Measurements from ENCODE around the gene CEP135.
"Not testable (repeated sequence)": the region's sequence is repeated elsewhere in the genome, so short reads cannot be mapped to it uniquely, and the experiment has no call there.

Gene CEP135, protein sequence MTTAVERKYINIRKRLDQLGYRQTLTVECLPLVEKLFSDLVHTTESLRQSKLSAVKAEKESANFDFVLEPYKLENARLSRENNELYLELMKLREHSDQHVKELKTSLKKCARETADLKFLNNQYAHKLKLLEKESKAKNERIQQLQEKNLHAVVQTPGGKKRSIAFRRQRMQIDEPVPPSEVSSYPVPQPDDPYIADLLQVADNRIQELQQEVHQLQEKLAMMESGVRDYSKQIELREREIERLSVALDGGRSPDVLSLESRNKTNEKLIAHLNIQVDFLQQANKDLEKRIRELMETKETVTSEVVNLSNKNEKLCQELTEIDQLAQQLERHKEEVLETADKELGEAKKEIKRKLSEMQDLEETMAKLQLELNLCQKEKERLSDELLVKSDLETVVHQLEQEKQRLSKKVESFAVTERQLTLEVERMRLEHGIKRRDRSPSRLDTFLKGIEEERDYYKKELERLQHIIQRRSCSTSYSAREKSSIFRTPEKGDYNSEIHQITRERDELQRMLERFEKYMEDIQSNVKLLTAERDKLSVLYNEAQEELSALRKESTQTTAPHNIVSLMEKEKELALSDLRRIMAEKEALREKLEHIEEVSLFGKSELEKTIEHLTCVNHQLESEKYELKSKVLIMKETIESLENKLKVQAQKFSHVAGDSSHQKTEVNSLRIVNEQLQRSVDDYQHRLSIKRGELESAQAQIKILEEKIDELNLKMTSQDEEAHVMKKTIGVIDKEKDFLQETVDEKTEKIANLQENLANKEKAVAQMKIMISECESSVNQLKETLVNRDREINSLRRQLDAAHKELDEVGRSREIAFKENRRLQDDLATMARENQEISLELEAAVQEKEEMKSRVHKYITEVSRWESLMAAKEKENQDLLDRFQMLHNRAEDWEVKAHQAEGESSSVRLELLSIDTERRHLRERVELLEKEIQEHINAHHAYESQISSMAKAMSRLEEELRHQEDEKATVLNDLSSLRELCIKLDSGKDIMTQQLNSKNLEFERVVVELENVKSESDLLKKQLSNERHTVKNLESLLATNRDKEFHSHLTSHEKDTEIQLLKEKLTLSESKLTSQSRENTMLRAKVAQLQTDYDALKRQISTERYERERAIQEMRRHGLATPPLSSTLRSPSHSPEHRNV

DNA sequence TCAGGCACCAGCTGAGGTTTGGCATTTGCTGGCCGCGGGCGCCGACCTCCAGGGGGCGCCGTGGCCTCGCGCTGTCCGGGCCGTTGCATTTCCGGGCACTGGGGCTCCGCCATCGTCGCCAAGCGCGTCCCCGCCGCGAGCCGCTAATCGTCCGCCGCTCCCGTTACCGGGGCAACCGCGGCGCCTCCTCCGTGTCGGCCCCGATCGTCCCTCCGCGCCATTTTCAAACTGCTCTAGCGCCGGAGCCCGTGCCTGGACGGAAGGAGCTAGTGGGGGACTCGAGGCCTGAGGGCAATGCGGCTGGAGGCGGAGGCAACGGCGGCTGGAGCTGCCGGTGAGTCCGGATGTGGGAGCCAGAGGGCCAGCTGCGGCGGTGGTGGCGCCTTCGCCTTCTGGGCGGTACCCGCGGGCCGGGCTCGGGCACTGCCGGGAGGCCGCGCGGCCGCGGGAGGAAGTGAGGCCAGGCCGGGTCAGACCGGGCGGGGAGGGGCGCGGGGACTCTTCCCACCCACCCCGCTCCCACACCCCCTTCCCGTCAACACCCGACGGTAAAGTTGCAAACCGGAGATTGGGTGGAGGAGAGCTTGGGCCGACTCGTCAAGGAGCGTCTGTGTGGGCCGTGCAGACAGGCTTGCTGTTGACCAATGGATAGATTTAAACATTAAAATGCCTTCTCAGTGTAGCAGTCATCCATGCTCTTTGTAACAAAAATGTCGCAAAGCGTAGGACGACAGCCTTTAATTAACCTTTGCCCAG is at the start of gene CEP135:
TSS of gene CEP135 (plus strand) at position 220 of the 756 bp plus-strand sequence. CDS start 3,186 bp downstream, outside the sequence.
- DNase-seq: peak; percentile 12 to 94 (median 86)

DNA sequence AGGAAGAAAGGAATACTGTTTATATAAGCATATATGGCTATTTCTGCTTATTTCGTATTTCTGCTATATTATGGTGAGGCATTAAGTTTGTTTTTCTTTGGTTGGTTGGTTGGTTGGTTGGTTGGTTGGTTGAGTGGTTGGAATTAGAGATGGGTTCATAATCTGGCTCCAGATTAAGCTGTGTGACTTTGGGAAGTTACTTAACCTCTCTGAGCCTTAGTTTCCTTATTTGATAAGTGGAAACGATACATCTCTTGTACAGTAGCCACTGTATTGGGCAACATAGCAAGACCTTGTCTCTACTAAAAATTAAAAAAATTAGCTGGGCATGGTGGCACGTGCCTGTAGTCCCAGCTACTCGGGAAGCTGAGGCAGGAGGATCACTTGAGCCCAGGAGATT is 46.1 kb upstream of the CEP135 start:
- no peak for DNase-seq

DNA sequence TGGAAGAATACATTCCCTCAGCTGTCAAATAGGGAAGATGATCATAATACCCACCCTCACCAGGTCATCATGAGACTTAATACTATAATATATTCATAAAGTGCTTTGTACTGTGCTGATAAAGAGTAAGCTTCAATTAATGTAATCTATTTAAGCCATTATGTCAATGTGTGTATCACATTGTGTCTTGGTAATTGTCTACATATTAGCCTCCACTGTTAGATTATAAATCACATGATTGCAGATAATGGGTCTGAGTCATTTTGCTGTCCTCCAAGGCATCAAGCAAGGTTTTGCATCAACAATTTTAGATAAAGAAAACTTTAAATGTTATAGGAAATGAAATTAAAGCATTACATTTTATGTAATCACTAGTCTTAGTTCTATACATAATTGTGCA is 45.2 kb upstream of the CEP135 start:
- no peak for DNase-seq

DNA sequence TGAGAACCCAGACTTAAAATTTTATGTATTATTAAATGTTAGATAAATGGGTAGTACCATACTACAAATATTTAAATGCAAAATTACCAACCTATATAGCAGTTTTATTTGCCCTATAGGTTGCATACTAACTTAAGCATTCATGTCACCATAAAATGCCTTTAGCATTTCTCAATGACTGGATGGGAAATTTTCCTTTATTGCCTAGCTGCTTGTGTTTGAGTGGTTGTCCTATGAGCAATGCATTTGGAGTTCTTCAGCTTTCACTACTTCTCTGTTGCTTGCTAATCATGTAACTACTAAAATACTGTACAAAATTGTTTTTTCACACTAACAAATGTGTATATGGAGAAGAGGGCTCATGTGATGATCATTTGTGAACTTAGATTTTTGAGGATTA is 44.2 kb upstream of the CEP135 start:
- no peak for DNase-seq

DNA sequence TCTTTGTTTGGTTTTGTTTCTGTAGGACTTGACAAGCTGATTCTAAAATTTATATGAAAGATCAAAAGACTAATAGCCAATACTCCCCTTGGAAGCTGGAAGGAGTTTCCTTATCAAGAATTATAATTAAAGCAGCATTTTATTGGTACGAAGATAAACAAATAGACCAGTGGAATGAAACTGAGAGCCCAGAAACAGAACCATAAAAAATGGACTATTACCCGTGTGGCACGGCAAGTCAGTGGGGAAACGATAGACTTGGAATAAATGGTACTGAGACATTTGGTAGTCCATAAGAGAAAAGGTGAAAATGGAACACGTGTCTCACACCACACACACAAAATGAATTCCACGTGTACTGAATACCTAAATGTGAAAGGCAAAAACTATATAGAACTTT is 42.4 kb upstream of the CEP135 start:
- no peak for DNase-seq

DNA sequence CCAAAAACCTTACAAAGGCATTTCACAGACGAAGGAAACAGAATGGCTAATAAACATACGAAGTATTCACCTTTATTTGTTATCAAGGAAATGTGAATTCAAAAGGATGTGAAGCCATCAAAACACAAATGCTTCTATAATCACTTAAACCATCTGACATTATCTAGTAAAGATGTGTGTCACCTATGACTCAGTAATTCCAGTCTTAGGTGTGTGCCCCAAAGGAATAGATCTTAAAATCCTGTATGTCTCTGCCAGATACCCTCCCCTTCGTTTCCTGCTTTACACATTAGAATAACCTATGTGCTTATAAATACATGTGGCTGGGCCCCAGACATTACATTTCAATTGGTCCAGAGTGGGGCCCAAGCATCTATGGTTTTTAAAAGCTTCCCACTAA is 41.8 kb upstream of the CEP135 start:
- no peak for DNase-seq

DNA sequence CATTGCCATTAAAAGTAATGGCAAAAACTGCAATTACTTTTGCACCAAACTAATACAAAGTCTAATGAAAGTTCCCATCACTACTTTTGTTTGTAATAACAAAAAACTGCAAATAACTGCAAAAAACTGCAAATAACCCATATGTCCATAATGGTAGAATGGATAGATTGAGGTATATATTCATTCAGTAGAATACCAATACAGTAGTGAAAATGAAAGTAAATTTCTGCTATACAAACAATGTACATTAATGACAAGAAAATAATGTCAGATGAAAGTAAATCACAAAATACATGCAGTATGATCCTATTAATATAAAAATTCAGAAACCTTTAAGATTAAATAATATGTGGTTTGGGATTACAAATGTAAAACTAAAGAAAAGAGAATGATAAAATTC is 41.3 kb upstream of the CEP135 start:
- no peak for DNase-seq

DNA sequence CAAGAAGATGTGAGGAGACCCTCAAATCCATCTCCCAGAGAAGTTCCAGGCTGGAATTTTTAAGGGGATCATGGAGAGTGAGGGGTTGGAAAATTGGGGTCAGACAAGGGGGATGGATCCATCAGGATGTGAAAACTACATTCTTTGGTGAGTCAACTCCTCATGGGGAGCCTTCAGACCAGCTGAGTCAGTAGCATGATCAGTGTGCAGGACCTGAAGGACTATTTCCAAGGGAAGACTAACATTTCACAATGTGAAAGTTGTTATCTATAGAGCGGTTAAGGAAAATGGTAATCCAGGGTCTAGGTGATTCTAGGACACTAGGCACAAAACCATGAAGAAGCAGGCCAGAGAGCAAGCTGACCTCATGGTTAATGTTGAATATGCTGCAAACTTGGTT is 38.6 kb upstream of the CEP135 start:
- no peak for DNase-seq

DNA sequence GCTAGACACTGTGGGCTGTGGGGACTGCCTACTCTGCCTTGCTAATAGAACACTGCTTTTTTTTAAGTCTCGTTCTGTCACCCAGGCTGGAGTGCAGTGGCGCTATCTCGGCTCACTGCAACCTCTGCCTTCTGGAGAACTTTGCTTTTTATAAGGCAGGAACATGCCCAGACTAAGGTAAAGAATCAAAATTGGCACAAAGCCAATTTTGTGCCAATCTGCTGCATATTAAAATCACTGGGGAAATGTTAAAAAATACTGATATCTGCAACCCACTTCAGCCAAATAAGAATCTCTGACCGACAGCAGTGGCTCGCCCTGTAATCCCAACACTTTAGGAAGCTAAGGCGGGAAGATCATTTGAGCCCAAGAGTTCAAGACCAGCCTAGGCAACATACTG is 36.5 kb upstream of the CEP135 start:
- no peak for DNase-seq

DNA sequence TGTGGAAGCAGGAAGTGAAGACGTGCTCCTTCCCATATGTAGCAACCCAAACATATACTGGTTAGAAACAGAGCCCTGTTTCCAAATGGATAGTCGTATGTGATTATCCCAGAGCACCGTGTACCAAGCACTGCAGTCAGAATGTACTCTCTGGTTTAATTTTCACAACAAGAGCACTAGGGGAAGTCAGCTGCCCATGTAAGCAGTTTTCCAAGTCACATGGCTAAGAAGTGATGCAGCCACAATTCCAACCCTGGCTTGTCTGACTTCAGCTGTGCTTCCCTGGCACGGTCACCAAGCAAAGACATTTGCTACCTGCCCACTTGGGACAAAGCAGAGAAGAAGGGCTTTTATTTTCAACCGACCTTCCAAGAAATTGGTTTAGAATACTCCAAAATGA is 28.2 kb upstream of the CEP135 start:
- no peak for DNase-seq

DNA sequence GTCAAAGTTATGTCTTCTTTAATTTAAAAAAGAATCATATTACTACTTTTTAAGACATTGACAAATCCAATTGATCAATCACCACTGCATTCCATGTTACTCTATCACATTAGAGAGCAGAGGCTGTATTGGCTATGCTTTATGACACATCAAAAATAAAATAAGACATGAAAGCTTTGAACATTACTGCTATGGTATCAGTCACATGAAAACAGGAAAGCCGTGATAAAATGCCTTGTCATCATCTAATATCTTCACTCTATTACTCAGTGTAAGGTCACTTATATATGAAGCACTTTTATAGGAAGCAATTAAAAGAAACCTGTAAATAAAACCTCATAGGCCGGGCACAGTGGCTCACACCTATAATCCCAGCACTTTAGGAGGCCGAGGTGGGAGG is 27.7 kb upstream of the CEP135 start:
- DNase-seq: no peak

DNA sequence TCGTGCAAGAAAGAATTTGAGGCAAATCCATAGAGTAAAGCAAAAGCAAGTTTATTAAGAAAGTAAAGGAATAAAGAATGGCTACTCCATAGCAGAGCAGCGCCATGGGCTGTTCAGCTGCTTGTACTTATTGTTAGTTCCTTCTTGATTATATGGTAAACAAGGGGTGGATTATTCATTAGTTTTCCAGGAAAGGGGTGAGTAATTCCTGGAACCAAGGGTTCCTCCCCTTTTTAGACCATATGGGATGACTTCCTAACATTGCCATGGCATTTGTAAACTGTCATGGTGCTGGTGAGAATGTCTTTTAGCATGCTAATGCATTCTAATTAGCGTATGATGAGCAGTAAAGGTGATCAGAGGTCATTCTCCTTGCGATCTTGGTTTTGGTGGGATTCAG is 23.5 kb upstream of the CEP135 start:
- no peak for DNase-seq

DNA sequence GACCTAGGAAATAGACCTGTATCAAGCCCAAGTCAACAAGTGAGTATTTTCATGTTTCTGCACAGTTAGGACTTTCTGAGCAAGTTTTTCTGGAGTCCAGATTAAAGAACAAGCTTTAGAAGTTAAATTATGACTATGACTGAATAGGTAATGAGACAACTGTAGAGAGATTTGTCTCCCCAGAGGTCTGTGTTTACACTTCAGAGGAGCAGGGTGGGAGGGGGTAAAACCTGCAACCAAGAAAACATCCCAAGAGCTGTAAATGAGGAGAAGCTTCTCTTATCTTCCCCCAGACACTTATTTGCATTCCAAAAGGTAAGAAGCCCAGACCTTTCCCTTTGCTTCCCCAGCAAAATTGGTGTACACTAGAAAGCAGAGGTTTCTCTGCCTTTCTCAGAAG is 22.1 kb upstream of the CEP135 start:
- no peak for DNase-seq

DNA sequence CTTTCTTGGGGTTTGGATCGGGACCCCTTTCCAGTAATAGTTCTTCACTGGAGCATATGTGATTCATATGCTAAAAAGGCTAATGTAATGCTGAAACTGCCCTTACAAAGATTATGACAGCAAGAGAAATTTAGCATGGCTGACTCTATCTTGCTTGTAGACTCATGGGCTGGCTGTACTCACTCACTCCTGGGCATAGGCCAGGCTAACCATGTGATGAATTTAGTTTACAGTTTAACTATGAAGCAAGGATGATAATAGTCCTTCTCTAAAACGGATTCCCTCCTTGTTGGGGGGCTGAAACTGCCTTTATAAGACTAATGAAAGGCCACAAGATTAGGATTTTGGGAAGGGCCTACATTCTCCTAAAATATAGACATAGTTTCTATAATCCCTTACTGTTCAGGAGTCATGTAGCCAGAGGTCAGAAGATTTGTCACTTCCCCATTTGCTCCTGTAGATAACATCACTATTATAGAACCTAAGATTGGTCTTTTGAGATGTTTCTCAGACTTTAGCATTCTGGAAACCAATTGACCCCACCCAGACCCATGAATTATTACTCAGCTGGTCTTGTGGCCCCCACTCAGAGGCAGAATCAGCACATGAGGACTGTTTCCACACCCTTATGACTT is 20.8 kb upstream of the CEP135 start:
- no peak for DNase-seq

DNA sequence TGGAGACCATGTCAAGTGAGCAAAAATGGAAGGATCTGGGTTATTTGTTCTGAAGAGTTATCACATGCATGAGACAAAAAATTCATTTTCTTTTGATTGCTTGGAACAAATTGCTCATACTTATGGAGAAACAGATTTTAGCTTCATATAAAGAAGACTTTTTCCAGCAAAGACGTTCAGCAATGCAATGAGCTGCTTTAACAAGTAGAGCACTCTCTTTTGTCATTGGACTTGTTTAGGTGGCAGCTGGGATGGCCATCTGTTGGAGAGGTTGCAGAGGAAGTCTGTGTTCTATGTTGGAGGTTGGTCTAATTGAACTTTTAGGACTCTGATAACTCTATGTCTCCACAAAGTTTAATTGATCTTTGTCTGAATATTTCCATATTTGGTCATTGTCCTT is 19.9 kb upstream of the CEP135 start:
- DNase-seq: no peak

DNA sequence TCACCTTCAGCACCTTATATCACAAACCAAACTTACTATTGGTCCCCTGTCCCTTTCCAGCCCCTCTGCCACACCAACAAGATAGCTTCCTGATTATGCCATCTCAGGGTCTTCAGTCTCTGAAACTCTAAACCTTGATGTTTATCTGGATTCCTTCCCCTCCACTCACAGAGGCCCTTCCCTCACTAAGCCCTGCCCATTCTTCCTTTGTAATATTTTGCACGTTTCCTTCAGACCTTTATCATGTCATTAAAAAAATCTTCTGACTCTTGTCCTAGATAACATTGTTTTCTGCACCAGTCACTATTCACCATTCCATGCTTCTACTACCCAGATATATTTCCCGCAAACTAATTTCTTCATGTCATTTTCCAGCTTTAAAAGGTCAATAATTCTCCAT is 17.7 kb upstream of the CEP135 start:
- no peak for DNase-seq

DNA sequence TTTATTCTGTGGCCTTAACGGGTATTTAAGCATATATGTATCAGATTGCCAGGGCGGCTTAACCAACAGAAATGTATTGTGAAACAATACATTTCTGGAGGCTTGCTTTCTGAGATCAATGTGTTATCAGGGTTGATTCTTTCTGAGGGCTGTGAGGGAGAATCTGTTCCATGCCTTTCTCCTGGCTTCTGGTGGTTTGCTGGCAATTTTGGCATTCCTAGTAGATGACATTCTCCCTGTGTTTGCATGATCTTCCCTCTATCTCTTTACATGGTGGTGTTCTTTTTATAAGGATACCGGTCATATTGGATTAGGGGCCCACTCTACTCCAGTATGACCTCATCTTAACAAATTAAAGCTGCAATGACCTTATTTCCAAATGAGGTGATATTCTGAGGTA is 16.9 kb upstream of the CEP135 start:
- no peak for DNase-seq

DNA sequence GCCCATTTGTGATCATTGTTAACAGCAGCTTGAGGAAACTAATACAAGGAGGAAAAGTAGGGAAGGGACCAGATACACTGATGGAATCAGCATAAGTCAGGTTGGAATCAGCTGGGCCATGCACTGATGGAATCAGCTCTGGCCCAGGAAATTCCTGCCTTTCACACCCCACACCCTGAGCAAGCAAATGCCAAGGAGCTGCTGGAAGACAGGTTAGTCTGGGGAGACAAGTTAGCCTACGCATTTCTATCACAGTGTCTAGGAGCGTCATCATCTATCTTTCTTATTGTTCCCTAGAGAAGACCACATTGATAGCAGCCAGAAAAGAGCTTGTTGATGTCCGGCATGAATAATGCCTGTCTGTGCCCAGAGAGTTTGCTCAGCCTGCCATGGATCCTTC is 16.2 kb upstream of the CEP135 start:
- DNase-seq: no peak

DNA sequence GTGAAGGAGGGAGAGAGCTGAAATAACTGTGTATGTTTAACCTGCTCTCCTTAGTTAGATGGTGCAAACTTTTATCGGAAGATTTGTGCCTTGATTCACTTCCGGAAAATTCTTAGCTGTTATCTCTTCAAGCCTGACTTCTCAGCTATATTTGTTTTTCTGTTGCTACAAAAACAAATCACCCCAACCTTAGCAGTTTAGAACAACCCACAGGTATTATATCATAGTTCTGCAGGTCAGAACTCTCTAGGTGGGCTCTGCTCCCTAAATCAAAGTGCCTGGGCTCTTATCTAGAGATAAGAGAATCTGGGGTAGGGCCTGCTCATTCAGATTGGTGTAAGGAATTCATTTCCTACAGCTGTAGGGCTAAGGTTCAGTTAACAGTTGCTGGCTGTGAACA is 15.1 kb upstream of the CEP135 start:
- DNase-seq: no peak

DNA sequence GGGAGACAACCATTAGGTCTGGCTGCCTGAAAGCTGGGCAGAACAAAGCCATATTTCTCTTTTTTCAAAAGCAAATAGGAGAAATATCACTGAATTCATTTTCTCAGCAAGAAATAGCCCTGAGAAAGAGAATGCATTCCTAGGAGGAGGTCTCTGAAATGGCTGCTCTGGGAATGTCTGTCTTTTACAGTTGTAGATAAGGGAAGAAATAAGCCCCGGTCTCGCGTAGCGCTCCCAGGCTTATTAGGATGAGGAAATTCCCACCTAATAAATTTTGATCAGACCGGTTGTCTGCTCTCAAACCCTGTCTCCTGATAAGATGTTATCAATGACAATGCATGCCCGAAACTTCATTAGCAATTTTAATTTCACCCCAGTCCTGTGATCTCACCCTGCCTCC is 12.8 kb upstream of the CEP135 start:
- not testable (repeated sequence) for DNase-seq

DNA sequence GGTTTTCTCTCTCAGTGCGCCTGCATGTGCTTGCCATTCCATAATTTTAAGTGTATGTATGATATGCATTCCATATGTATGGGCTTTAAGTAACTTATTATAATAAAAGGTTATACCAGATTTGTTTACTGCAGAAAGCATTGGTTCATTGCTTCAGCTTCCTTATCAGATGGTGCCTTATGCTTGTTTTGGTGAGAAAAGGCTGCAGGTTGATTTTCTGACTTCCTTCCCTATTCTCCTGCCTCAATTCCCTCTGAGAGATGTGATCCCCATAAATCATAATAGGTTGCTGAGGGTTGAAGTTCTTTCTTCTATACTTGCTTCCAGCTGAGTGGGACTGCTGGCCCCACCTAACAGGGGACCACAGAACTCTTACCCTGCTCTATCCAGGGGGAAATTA is 10.3 kb upstream of the CEP135 start:
- no peak for DNase-seq

Measured in amygdala (tissue), 56 donors.